ENCODE measurements around the gene EPHA1. TPM values are rescaled to one million over a fixed set of nuclear protein-coding genes. Genes with fewer than 3 reads are reported as not detected.
"Not testable (repeated sequence)": the region's sequence is repeated elsewhere in the genome, so short reads cannot be mapped to it uniquely, and the experiment has no call there.

EPHA1 gene
- total and polyA plus RNA-seq, 2 experiments from 2014 or later = 60.7 to 154 TPM

- TF ChIP-seq EZH2phosphoT487 (IDR thresholded peaks at IDR 0.05; ENCODE audit: unreplicated experiment) (no peak), ZNF114 (CRISPR knock-in tag; IDR thresholded peaks at IDR 0.05) (no peak), STAT1 (IDR thresholded peaks at IDR 0.05; ENCODE audit: unreplicated experiment) (no peak), POLR2AphosphoS5 (IDR thresholded peaks at IDR 0.05; ENCODE audit: low read depth) (no peak), ETS1 (IDR thresholded peaks at IDR 0.05) (no peak), NANOG (IDR thresholded peaks at IDR 0.05; ENCODE audit: borderline replicate concordance) (no peak), REST (IDR thresholded peaks at IDR 0.05; ENCODE audit: unreplicated experiment) (no peak), EZH2 (IDR thresholded peaks at IDR 0.05; ENCODE audit: low read depth, unreplicated experiment) (no peak)
Observed at GRCh38 chr7:143429770-143430698, 21.4 kb upstream of the EPHA1 start (continued).

- Histone ChIP-seq H3K4me2 (no peak overlapping the region), H3F3A (replicated peaks; ENCODE audit: low read depth) (no peaks in the 10 kb centered on the region), H3K4me3 (no peak overlapping the region), H4K20me1 (replicated peaks; ENCODE audit: insufficient read depth) (no peaks in the 10 kb centered on the region), H3K79me2 (replicated peaks; ENCODE audit: insufficient read depth) (no peaks in the 10 kb centered on the region), H2AFZ (no peak overlapping the region), H3K9me2 (ENCODE audit: insufficient read depth) (no peaks in the 10 kb centered on the region), H3K36me3 (ENCODE audit: insufficient read depth) (no peaks in the 10 kb centered on the region), H3K27me3 (ENCODE audit: insufficient read depth) (no peaks in the 10 kb centered on the region), H3K4me1 (ENCODE audit: insufficient read depth) (no peaks in the 10 kb centered on the region), H3K27ac (ENCODE audit: low read depth) (no peak overlapping the region)
- peaks cover 18% of the 10 kb centered on the region for H3K9me3 Mint-ChIP-seq
- no peak for TF ChIP-seq ZNF331 (CRISPR knock-in tag; IDR thresholded peaks at IDR 0.05; ENCODE audit: low read depth)
- TF ChIP-seq POLR2AphosphoS5 (IDR thresholded peaks at IDR 0.05; ENCODE audit: low read depth) = no peak
- TF ChIP-seq NANOG (IDR thresholded peaks at IDR 0.05; ENCODE audit: borderline replicate concordance) = no peak
- no peak for TF ChIP-seq EZH2phosphoT487 (IDR thresholded peaks at IDR 0.05; ENCODE audit: unreplicated experiment)
- no peak for TF ChIP-seq JUNB (IDR thresholded peaks at IDR 0.05; ENCODE audit: unreplicated experiment)
- TF ChIP-seq ETS1 (IDR thresholded peaks at IDR 0.05) = no peak
- ATAC-seq (no peak), DNase-seq (ENCODE audit: low spot score) (no peak)
- peaks cover 5% of the 10 kb centered on the region for H3K27me3 Mint-ChIP-seq (ENCODE audit: insufficient read depth, low read depth, poor library complexity)
- H3K4me1 Mint-ChIP-seq = no peaks in the 10 kb centered on the region
- H3K36me3 Mint-ChIP-seq (ENCODE audit: low read depth) = peaks cover 26% of the 10 kb centered on the region
- no peak overlapping the region for H3K4me3 Mint-ChIP-seq
- H3K27ac Mint-ChIP-seq = no peak overlapping the region
Observed at GRCh38 chr7:143426479-143427142, 18.0 kb upstream of the EPHA1 start.

GRCh38 chr7:143424476-143424875 is 15.8 kb upstream of the EPHA1 start:
- not testable (repeated sequence) for H3K9me2 ChIP-seq (ENCODE audit: insufficient read depth); H3F3A ChIP-seq (replicated peaks; ENCODE audit: low read depth); H3K36me3 ChIP-seq (ENCODE audit: insufficient read depth); H3K4me2 ChIP-seq; ATAC-seq; H3K27ac ChIP-seq (ENCODE audit: low read depth); H3K27me3 Mint-ChIP-seq (ENCODE audit: insufficient read depth, low read depth, poor library complexity); DNase-seq (ENCODE audit: low spot score); H3K4me3 Mint-ChIP-seq; H3K27me3 ChIP-seq (ENCODE audit: insufficient read depth); H2AFZ ChIP-seq; H4K20me1 ChIP-seq (replicated peaks; ENCODE audit: insufficient read depth); H3K4me1 Mint-ChIP-seq; H3K4me3 ChIP-seq; H3K27ac Mint-ChIP-seq; H3K4me1 ChIP-seq (ENCODE audit: insufficient read depth); H3K79me2 ChIP-seq (replicated peaks; ENCODE audit: insufficient read depth)
- Mint-ChIP-seq H3K36me3 (ENCODE audit: low read depth) (peaks cover 47% of the 10 kb centered on the region), H3K9me3 (peaks cover 34% of the 10 kb centered on the region)

Data from GM23338 (cell line).